IPS DF 19.7 (cell line): ENCODE data around the gene GPA33.
"Not testable (repeated sequence)": the region's sequence is repeated elsewhere in the genome, so short reads cannot be mapped to it uniquely, and the experiment has no call there.

Source experiments
- DNase-seq: peaks from one replicate; pipeline ENCODE4 v3.0.0-alpha.2; 2013; ENCODE audit warnings: low read depth, low spot score

GPA33 gene

GRCh38 chr1:167056529-167057231 lies 33.5 kb downstream of the GPA33 start:
- DNase-seq = no peak

- DNase-seq = no peak
Observed at GRCh38 chr1:167054946-167055630, 35.1 kb downstream of the GPA33 start.

DNA sequence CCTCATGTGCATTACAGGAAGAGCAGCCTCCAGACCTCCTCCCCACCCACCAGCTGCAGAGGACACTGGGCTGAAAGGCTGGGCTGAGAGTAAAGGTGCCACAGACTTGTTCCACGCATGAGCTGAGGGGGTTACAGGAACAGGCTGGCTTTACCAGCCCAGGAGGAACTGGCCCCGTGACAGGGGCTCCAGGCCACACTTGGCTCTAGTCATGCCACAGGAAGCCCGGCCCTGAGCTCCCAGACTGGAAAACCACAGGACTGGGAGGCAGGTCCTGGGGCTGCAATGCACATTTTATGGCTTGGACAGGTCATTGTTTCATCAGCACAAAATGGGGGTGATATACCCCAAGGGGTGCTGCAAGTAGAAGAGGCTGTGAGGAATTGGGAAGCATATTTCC lies 35.6 kb downstream of the GPA33 start:
- DNase-seq = no peak

DNA sequence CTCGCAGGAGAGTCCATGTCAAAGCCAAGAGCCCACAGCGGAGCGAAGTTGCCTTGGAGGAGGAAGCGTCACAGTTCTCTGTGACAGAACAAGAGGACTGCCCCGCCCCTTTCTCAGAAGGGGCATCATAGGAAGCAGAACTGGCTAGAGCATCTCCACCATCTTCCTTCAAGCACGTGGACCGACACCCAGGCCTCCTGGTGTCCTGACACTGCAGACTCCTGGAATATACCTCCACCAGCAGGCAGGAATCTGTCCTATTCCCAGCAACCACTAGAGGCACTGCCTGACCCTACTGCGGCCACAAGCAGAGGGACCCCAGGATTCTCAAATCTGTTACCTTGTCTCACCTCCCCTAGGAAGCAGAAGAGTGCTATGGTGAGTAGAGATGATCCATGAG lies 37.8 kb downstream of the GPA33 start:
- no peak for DNase-seq

DNA sequence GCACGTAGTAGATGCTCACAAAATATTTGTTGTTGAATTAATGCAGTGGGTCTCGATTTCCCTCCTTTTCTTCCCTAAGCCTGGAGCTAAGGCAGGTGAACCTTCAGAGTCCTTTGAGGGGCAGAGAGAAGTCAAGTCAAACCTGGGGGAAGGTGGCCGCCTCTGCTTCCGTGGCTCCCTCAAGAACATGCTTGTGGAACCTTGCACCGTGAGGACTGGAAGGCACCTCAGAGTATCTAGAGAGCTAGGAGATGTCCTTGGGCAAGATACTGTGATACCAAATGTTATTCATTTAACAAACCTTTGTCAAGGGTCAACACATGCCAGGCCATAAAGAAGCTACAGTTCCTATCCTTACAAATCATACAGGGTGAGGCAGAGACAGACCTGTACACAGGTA lies 38.3 kb downstream of the GPA33 start:
- DNase-seq = no peak

- no peak for DNase-seq
Observed at GRCh38 chr1:167043752-167044488, 46.3 kb downstream of the GPA33 start.

- no peak for DNase-seq
Observed at GRCh38 chr1:167033646-167034045, 56.5 kb downstream of the GPA33 start.

DNA sequence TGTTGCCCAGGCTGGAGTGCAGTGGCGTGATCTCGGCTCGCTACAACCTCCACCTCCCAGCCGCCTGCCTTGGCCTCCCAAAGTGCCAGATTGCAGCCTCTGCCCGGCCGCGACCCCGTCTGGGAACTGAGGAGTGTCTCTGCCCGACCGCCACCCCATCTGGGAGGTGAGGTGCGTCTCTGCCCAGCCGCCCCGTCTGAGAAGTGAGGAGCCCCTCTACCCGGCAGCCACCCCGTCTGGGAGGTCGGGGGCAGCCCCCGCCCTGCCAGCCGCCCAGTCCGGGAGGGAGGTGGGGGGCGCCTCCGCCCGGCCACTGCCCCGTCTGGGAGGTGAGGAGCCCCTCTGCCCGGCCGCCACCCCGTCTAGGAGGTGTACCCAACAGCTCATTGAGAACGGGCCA lies 60.6 kb downstream of the GPA33 start:
- not testable (repeated sequence) for DNase-seq

- no peak for DNase-seq
Observed at GRCh38 chr1:167022384-167022783, 67.8 kb downstream of the GPA33 start.

GRCh38 chr1:167016100-167016750 lies 74.0 kb downstream of the GPA33 start:
- DNase-seq = no peak

DNA sequence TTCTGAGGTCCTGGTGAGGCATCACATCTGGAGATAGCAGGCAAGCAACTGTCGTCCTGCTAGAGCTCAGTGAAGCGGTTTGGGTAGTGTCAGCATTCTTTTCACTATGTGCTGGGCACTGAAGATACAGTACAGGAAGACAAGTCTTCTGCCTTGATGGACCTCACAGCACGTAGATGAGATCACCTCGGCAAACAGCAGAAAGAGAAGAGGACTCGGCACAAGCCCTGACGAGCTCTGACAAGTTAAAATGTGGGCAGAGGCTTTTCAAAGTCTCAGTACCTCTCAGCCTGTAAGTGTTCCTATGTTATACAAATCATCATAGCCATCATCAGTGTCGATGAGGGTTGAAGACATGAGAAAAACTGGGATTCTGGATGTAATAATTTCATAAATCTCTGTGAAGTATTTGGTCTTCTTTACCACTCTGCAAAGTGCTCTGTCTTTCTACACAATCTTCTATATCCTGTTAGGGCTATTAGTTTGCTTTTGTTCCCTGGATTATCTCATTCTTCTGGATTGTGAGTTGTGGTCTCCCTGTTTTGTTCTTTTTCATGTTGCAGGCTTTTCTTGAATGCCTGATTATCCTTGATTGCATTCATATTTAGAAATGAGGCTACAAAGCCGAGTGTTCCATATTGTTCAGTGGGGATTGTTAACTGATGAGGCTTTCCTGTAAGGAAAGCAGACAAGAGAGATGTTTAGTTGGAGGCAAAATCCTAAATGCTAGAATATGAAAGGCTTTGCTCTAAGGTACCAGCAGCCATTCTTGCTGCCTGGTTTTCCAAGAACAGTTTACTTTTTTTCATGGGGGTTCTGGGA lies 76.9 kb downstream of the GPA33 start:
- no peak for DNase-seq

- no peak for DNase-seq
Observed at GRCh38 chr1:167012570-167012969, 77.6 kb downstream of the GPA33 start.

- DNase-seq = no peak
Observed at GRCh38 chr1:167011560-167012191, 78.5 kb downstream of the GPA33 start.

GRCh38 chr1:167003711-167004110 lies 86.5 kb downstream of the GPA33 start:
- DNase-seq = no peak
